Duodenal mucosa (tissue), 2 donors: ENCODE data around the gene MYH7B.

Experiments used
- H3K27ac ChIP-seq: one replicate; pipeline ENCODE4 v1.7.0; 2013; ENCODE audit warnings: low read depth, low read length
- H3K27me3 ChIP-seq, 2 donors: one replicate each; pipeline ENCODE4 v1.7.0; 2013; ENCODE audit warnings: low read length in 2 of 2, control low read depth in 1 of 2; ENCODE audit not compliant: insufficient read depth in 2 of 2, control insufficient read depth in 1 of 2
- H3K36me3 ChIP-seq, 2 donors: one replicate each; pipeline ENCODE4 v1.7.0; 2013; ENCODE audit warnings: low read length in 2 of 2, control low read depth in 1 of 2; ENCODE audit not compliant: insufficient read depth in 2 of 2, control insufficient read depth in 1 of 2
- H3K4me1 ChIP-seq, 2 donors: one replicate each; pipeline ENCODE4 v1.7.0; 2013; ENCODE audit warnings: low read length in 2 of 2, control low read depth in 1 of 2; ENCODE audit not compliant: insufficient read depth in 2 of 2, control insufficient read depth in 1 of 2
- H3K4me3 ChIP-seq, 2 donors: one replicate each; pipeline ENCODE4 v1.7.0; 2013; ENCODE audit warnings: low read length in 2 of 2, low read depth in 1 of 2
- H3K9ac ChIP-seq, 2 donors: one replicate each; pipeline ENCODE4 v1.7.0; 2013; ENCODE audit warnings: low read length in 2 of 2, low read depth in 1 of 2
- H3K9me3 ChIP-seq, 2 donors: one replicate each; pipeline ENCODE4 v1.7.0; 2013; ENCODE audit warnings: low read length in 2 of 2, control low read depth in 1 of 2; ENCODE audit not compliant: control insufficient read depth in 1 of 2

The MYH7B gene

DNA sequence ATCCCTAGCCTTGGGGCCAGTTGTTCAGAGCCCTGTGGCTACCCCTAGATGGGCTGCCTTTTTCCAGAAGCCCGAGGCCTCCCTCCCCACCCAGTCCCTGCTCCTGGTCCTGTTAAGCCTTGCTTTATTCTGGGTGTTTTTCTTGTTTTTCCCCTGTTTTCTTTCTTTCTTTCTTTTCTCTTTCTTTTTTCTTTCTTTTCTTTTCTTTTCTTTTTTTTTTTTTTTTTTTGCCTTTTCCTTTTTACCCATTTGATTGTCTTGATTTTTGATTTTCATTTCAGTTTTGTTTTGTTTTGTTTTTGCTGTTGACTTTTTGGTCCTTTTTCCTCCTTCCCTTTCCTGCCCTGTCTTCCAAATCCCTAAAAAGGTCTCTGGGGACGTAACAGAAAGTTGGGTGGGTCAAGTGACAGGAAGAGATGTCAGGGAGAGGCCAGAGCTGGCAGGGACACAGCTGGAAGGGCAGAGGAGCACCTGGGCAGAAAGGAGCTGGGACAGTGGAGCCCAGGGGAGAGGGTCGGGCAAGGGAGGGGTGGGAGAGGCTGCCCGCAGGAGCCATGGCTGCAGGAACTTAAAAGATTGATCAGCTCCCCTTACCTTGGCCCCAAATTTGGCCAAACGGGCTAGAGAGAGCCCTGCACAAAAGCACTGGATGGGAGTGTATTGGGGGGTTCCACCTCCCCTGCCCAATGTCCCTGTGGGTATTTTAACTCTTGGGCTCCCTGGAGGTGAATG, 27.6 kb downstream of the MYH7B start:
- Histone ChIP-seq H3K27ac (no peak overlapping the region), H3K27me3 (peaks cover 0 to 4% of the 10 kb centered on the region in 2 donors), H3K4me1 (peaks cover 23 to 25% of the 10 kb centered on the region in 2 donors), H3K36me3 (no peaks in the 10 kb centered on the region), H3K9ac (no peak overlapping the region), H3K9me3 (no peaks in the 10 kb centered on the region), H3K4me3 (peak overlapping the region in 1 of 2 donors; percentile 3)

DNA sequence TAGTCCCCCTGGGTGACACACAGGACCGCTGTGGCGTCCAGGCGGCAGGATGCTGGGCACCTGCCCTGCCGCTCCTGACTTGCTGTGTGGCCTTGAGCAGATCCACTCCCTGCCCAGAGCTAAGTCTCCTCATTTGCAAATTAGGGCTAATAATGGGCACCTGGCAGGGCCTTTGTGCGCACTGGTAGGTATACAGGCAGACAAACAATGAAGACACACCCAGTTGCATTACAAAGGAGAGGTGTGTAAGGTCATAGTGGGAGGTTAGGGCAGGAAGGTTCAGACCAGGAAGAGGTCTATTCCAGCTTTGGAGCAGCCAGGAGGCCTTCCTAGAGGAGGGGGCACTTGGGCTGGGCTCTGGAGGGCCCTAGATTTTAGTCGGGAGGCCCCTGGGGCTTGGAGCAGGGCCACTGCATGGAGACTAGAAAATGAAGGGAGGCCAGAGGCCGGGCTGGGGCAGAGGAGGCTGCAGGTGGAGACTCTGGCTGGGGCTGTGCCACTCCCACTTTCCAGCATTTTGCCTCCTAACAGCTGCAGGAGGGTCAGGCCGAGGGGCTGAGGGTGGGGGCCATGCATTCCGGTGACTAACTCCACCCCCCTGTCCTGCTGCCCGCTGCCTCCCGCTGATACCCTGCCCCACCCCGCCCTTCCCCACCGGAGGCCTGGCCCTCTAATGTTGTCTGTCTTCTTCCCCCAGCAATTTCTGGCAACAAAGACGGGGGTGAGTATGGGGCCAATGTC, 28.5 kb downstream of the MYH7B start:
- Histone ChIP-seq H3K9ac (no peak overlapping the region), H3K27me3 (peaks cover 0 to 4% of the 10 kb centered on the region in 2 donors), H3K9me3 (no peaks in the 10 kb centered on the region), H3K4me3 (peak overlapping the region; percentile 3 to 12), H3K4me1 (peaks cover 23 to 25% of the 10 kb centered on the region in 2 donors), H3K27ac (no peak overlapping the region), H3K36me3 (no peaks in the 10 kb centered on the region)

DNA sequence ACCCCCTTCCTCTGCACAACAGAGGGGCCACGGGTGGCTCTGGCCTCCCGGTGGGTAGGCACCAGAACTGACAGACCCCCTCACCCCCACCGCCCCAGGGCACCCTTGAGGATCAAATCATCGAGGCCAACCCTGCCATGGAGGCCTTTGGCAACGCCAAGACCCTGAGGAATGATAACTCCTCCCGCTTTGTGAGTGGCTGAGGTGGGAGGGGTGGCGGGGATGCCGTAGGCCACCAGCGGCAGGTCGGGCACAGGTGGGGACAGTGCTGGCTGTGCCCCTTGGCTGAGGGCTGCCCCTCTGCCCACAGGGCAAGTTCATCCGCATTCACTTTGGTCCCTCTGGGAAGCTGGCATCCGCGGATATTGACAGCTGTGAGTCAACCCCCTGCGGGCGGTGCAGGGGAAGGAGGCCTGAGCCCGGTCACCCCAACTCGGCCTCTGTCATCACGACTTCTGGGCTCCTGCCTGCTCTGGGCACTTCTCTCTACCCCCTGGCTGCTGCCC, 29.1 kb downstream of the MYH7B start:
- no peaks in the 10 kb centered on the region for H3K36me3 ChIP-seq
- H3K9ac ChIP-seq = no peak overlapping the region
- H3K4me3 ChIP-seq = no peak overlapping the region
- no peaks in the 10 kb centered on the region for H3K9me3 ChIP-seq
- H3K4me1 ChIP-seq = peaks cover 23 to 25% of the 10 kb centered on the region in 2 donors
- no peak overlapping the region for H3K27ac ChIP-seq
- peaks cover 0 to 4% of the 10 kb centered on the region in 2 donors for H3K27me3 ChIP-seq

DNA sequence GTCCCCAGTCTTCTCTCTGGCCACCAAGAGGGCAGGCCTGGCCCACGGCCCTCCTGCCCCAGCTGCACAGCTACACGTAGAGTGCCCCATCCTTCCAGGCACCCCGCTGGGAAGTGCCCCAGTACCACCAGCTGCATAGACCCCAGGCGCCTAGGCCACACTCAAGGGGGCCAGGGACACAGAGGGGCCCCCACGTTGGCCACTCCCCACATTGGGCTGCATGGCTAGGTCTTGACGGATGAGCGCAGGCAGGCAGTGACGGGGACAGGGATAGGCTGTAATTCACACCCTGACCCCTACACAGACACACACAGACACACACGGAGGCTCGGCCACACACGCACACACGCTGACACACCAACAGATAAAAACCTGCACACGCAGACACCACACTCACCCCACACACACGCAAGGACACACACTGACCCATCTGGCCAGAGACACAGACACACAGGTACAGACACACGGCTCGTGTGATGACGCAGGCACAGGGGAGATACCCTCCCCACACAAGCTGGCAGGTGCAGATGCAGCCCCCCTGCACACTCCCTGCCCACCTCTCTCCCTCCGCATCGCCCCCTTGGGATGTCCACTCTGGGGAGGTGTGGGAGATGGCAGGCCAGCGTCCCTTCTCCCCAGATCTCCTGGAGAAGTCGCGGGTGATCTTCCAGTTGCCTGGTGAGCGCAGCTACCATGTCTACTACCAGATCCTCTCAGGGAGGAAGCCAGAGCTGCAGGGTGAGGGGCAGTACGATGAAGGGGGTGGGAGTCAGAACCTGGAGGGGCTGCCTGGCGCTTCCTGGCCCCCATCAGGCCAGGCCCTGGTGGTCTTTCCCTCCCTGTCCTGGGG, 30.0 kb downstream of the MYH7B start:
- Histone ChIP-seq H3K27me3 (peaks cover 0 to 4% of the 10 kb centered on the region in 2 donors), H3K4me3 (no peak overlapping the region), H3K27ac (no peak overlapping the region), H3K4me1 (peaks cover 19 to 22% of the 10 kb centered on the region in 2 donors), H3K36me3 (no peaks in the 10 kb centered on the region), H3K9ac (no peak overlapping the region), H3K9me3 (no peaks in the 10 kb centered on the region)

DNA sequence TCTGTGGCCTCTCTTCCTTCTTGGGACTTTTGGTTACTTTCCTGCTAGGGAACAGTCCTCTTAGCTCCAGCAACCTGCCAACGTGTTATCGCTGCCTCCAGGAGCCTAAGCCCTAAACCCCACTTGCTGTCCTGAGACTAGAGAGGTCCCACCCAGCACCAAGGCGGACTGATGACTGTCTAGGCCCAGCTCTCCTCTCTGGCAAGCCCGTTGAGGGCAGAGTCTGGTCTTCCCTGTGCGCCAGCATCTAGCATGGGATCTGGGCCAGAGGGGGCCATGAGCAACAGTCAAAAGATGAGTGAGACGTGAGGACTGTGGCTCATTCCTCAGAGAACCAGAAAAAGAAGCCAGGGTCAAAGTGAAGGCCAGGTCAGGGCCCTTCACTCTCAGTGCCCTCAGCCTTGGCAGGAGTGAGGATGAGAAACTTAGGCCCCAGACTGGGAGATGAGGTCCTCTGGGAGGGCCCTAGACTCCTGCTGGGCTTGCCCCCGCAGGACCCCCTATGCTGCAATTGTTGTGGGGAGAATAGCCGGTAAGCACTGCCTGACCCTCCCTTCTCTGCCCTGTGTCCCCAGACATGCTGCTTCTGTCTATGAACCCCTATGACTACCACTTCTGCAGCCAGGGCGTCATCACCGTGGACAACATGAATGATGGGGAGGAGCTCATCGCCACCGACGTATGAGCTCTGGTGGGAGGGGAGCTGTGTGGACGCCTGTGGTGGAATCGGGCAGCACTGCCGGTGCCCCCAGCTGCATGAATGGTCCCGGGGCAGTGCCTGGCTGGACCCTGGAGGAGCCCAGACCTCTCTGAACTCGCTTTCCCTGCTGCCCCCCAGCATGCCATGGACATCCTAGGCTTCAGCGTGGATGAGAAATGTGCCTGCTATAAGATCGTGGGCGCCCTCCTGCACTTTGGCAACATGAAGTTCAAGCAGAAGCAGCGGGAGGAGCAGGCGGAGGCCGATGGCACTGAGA, 30.9 kb downstream of the MYH7B start:
- no peak overlapping the region for H3K4me3 ChIP-seq
- H3K9ac ChIP-seq = no peak overlapping the region
- H3K4me1 ChIP-seq = peaks cover 13 to 15% of the 10 kb centered on the region in 2 donors
- H3K27me3 ChIP-seq = peaks cover 0 to 4% of the 10 kb centered on the region in 2 donors
- H3K27ac ChIP-seq = no peak overlapping the region
- H3K9me3 ChIP-seq = no peaks in the 10 kb centered on the region
- peaks cover 0 to 5% of the 10 kb centered on the region in 2 donors for H3K36me3 ChIP-seq

DNA sequence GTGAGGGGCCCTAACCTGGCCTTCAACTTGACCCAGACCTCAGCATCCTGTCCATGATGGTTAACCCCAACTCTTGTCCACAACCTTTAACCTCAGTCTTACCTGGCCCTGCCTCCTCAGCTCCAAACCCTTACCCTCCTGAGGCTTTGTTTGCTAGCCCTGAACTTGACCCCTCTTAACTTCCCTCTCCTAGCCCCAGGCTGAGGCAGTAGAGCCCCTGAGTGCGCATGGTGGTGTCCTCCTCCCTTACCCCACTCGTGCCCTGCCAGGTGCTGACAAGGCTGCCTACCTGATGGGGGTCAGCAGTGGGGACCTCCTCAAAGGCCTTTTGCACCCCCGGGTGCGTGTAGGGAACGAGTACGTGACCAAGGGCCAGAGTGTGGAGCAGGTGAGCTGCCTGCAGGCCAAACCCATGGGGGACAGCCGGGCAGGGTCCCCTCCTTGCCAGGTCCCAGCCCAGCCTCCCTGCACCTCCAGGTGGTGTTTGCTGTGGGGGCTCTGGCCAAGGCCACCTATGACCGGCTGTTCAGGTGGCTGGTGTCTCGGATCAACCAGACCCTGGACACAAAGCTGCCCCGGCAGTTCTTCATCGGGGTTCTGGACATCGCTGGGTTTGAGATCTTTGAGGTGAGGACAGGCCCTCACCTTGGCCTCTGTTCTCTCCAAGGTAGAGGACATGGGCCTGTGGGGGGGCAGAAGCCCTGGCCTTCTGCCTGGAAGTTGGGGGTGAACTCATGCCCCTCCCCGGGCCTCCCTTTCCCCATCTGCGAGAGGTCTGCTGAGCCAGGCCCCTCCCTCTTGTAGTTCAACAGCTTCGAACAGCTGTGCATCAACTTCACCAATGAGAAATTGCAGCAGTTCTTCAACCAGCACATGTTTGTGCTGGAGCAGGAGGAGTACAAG, 31.9 kb downstream of the MYH7B start:
- Histone ChIP-seq H3K9ac (no peak overlapping the region), H3K4me3 (no peak overlapping the region), H3K36me3 (peaks cover 0 to 6% of the 10 kb centered on the region in 2 donors), H3K4me1 (peaks cover 13 to 15% of the 10 kb centered on the region in 2 donors), H3K27ac (no peak overlapping the region), H3K27me3 (peaks cover 0 to 4% of the 10 kb centered on the region in 2 donors), H3K9me3 (no peaks in the 10 kb centered on the region)

DNA sequence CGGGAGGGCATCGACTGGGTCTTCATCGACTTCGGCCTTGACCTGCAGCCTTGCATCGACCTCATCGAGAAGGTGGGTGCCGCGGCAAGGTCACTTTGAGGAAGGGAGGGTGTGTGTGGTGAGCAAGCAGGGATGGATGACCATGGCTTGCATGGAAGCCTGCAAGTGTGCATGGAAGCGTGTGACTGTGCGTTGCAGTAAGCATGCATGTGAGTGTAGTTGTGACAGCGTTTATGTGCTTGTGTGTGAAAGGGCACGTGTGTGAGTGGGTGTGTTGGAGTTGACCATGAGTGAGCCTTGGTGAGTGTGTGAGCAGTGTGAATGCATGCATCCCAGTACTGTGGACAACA, 32.5 kb downstream of the MYH7B start:
- Histone ChIP-seq H3K9me3 (no peaks in the 10 kb centered on the region), H3K4me1 (peaks cover 12 to 15% of the 10 kb centered on the region in 2 donors), H3K4me3 (no peak overlapping the region), H3K36me3 (peaks cover 0 to 10% of the 10 kb centered on the region in 2 donors), H3K9ac (no peak overlapping the region), H3K27me3 (peaks cover 0 to 4% of the 10 kb centered on the region in 2 donors), H3K27ac (no peak overlapping the region)

DNA sequence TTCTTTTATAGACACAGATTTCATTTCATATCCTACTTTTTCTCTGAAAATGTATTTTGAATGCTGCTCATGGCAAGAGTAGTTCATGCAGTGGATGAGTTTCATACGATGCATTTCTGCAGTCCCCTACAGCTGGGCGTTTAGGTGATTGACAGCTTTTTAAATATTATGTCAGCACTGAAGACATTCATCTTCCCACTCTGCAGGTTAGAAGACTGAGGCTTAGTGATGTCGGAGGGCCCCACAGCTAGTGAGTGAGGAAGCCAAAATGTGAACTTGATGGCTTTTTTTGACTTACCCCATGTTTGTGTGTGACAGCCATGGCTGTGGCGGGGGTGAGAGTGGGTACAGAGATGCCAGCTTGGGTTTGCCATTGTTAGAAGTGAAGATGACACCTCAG, 33.5 kb downstream of the MYH7B start:
- Histone ChIP-seq H3K36me3 (peaks cover 4 to 19% of the 10 kb centered on the region in 2 donors), H3K27me3 (no peaks in the 10 kb centered on the region), H3K27ac (no peak overlapping the region), H3K9ac (no peak overlapping the region), H3K4me1 (peaks cover 8 to 10% of the 10 kb centered on the region in 2 donors), H3K4me3 (no peak overlapping the region), H3K9me3 (no peaks in the 10 kb centered on the region)
